Endothelial cell of umbilical vein (primary cell): ENCODE data around the gene GPHA2. TPM values are rescaled to one million over a fixed set of nuclear protein-coding genes. Genes with fewer than 3 reads are reported as not detected.

ENCODE experiments used
- BruUV-seq: library from RNA; stranded (reverse); fragments of 400-500 nt; replicated peaks from 2 replicates; lab custom pipeline; 2021; lab: Mats Ljungman, UMichigan
- CTCF ChIA-PET: fragments of 300-600, 350-600 bp; sonication (Branson Sonifier 250); formaldehyde crosslinking; loops from one replicate; lab custom pipeline; 2021; ENCODE audit warnings: antibody characterized with exemption, inconsistent platforms; lab: Charles Lee
- POLR2A ChIA-PET: fragments of 300-600, 350-600 bp; sonication (Branson Sonifier 250); formaldehyde crosslinking; loops from one replicate; lab custom pipeline; 2021; ENCODE audit warnings: antibody characterized with exemption, inconsistent platforms; lab: Charles Lee
- DNase-seq: peaks from one replicate; pipeline ENCODE4 v3.0.0-alpha.2; 2011; ENCODE audit warnings: low read depth, low spot score
- FAIRE-seq: peaks from 2 replicates; lab custom pipeline; 2011; peaks lifted over from hg19 to GRCh38; lab: Jason Lieb, UNC
- H2AFZ ChIP-seq: 2 replicates; pipeline ENCODE4 v1.6.0; 2012; ENCODE audit warnings: low read depth, low read length, control low read depth, inconsistent platforms
- H3K27ac ChIP-seq: 2 replicates; pipeline ENCODE4 v1.5.1; 2011; ENCODE audit warnings: low read depth, mild to moderate bottlenecking, control low read depth, low read length, moderate library complexity; ENCODE audit not compliant: insufficient read depth
- H3K27me3 ChIP-seq, 2 experiments: 2 replicates each; pipeline versions ENCODE4 v1.6.0 to v1.6.1; 2011; ENCODE audit warnings: low read length in 2 of 2, mixed read lengths in 1 of 2; ENCODE audit not compliant: control insufficient read depth in 2 of 2, insufficient read depth in 2 of 2
- H3K36me3 ChIP-seq, 2 experiments: 2 replicates in 1 of 2; 3 replicates in 1 of 2; pipeline ENCODE4 v1.5.1; 2011; ENCODE audit warnings: low read length in 2 of 2, mild to moderate bottlenecking in 1 of 2, moderate library complexity in 1 of 2; ENCODE audit not compliant: control insufficient read depth in 2 of 2, insufficient read depth in 2 of 2; ENCODE audit errors: extremely low read depth in 1 of 2
- H3K4me1 ChIP-seq: 3 replicates; pipeline ENCODE4 v1.5.1; 2011; ENCODE audit warnings: mild to moderate bottlenecking, low read length; ENCODE audit not compliant: control insufficient read depth, insufficient read depth; ENCODE audit errors: extremely low read depth
- H3K4me2 ChIP-seq: 2 replicates; pipeline ENCODE4 v1.6.1; 2011; ENCODE audit warnings: low read length, control low read depth, mixed read lengths; ENCODE audit not compliant: insufficient read depth
- H3K4me3 ChIP-seq, 3 experiments: fragments of 200-600 bp in 1 of 3; sonication (generic), shearing (Covaris generic) in 1 of 3; replicated peaks in 1 of 3; 2 replicates each; pipeline ENCODE4 v1.5.1; 2011 to 2016; ENCODE audit warnings: control low read depth in 3 of 3, low read length in 3 of 3, mild to moderate bottlenecking in 2 of 3, inconsistent platforms in 1 of 3, low read depth in 1 of 3, moderate library complexity in 1 of 3; ENCODE audit not compliant: insufficient read depth in 1 of 3
- H3K79me2 ChIP-seq: 2 replicates; pipeline ENCODE4 v1.6.0; 2012; ENCODE audit warnings: low read length, inconsistent platforms; ENCODE audit not compliant: control insufficient read depth, insufficient read depth
- H3K9ac ChIP-seq: replicated peaks from 2 replicates; pipeline ENCODE3; 2011; ENCODE audit warnings: low read length, control low read depth; ENCODE audit not compliant: insufficient read depth; ENCODE audit errors: extremely low read depth
- H3K9me1 ChIP-seq: replicated peaks from 3 replicates; pipeline ENCODE4 v1.6.0; 2011; ENCODE audit warnings: mild to moderate bottlenecking, low read length; ENCODE audit not compliant: control insufficient read depth, insufficient read depth; ENCODE audit errors: extremely low read depth
- H3K9me3 ChIP-seq: replicated peaks from 2 replicates; pipeline ENCODE4 v1.5.1; 2012; ENCODE audit warnings: low read length, inconsistent platforms; ENCODE audit not compliant: control insufficient read depth, insufficient read depth
- H4K20me1 ChIP-seq: replicated peaks from 2 replicates; pipeline ENCODE3; 2011; ENCODE audit warnings: mild to moderate bottlenecking, low read length; ENCODE audit not compliant: control insufficient read depth, insufficient read depth; ENCODE audit errors: extremely low read depth
- EZH2 ChIP-seq: IDR thresholded peaks from 2 replicates; pipeline ENCODE4 v1.6.1; 2012; ENCODE audit warnings: borderline replicate concordance, low read depth, mild to moderate bottlenecking, moderate library complexity, low read length, inconsistent platforms; ENCODE audit not compliant: severe bottlenecking
- FOS ChIP-seq: IDR thresholded peaks from 2 replicates; pipeline ENCODE4 v1.6.1; 2011; ENCODE audit warnings: mild to moderate bottlenecking, low read length, moderate library complexity, borderline replicate concordance; ENCODE audit not compliant: insufficient read depth
- GATA2 ChIP-seq: IDR thresholded peaks from 2 replicates; pipeline ENCODE4 v1.7.0; 2011; ENCODE audit warnings: low read depth, mild to moderate bottlenecking, moderate library complexity, mixed read lengths, low read length; ENCODE audit not compliant: insufficient read length, insufficient read depth
- JUN ChIP-seq: IDR thresholded peaks from 2 replicates; pipeline ENCODE4 v1.6.1; 2011; ENCODE audit warnings: borderline replicate concordance, low read depth; ENCODE audit not compliant: insufficient read length, insufficient read depth
- MYC ChIP-seq: IDR thresholded peaks from one replicate; pipeline ENCODE4 v1.6.1; 2011; ENCODE audit warnings: mild to moderate bottlenecking, low read depth, low read length
- POLR2A ChIP-seq: IDR thresholded peaks from 2 replicates; pipeline ENCODE4 v1.6.1; 2012; ENCODE audit warnings: low read depth, mild to moderate bottlenecking, control low read depth, low read length
- POLR2AphosphoS5 ChIP-seq: IDR thresholded peaks from 2 replicates; pipeline ENCODE4 v1.6.1; 2012; ENCODE audit warnings: low read depth, mild to moderate bottlenecking, control low read depth, low read length, moderate library complexity; ENCODE audit not compliant: insufficient read depth
- dilution Hi-C: fragments of 300-500 bp; cut with MboI; formaldehyde crosslinking; loops from one replicate; pipeline ENCODE4 v1.15.0; 2019; ENCODE audit warnings: low sequenced_read_pairs; ENCODE audit not compliant: extremely low pct_ligation_motif_present
- intact Hi-C: fragments of 100-400 bp; cut with micrococcal nuclease; formaldehyde crosslinking; loops from one replicate; pipeline ENCODE4 v1.10.0; 2022
- polyA plus RNA-seq, 4 experiments: library from polyadenylated mRNA; depleted of rRNA in 3 of 4; stranded (reverse) in 3 of 4; unstranded in 1 of 4; fragments of >200 nt; gene quantifications; 2 replicates each; pipeline versions ENCODE4 v1.2.1 to v1.2.3, GENCODE V29; 2011 to 2012; ENCODE audit warnings: missing spikeins in 1 of 4
- total RNA-seq: library from RNA; stranded (reverse); gene quantifications from 2 replicates; pipeline ENCODE4 v1.2.3, GENCODE V29; 2021
- TF ChIP-seq, protein P1 (sequence below), 2 donors: IDR thresholded peaks; 1 replicate in 1 of 2; 2 replicates in 1 of 2; pipeline ENCODE4 v1.5.1; 2011; ENCODE audit warnings: low read length in 2 of 2, mild to moderate bottlenecking in 2 of 2, moderate library complexity in 2 of 2, control low read depth in 1 of 2, inconsistent platforms in 1 of 2, low read depth in 1 of 2; ENCODE audit not compliant: insufficient read depth in 1 of 2; ENCODE audit errors: extremely low read depth in 1 of 2
- TF ChIP-seq, protein P2 (sequence below): IDR thresholded peaks from 2 replicates; pipeline ENCODE4 v1.6.1; 2011; ENCODE audit not compliant: insufficient read depth, insufficient read length

The GPHA2 gene
- total and polyA plus RNA-seq, 2 donors (not counting 3 experiments of a cell fraction or from before 2014, with no cell fraction given) = not detected

DNA sequence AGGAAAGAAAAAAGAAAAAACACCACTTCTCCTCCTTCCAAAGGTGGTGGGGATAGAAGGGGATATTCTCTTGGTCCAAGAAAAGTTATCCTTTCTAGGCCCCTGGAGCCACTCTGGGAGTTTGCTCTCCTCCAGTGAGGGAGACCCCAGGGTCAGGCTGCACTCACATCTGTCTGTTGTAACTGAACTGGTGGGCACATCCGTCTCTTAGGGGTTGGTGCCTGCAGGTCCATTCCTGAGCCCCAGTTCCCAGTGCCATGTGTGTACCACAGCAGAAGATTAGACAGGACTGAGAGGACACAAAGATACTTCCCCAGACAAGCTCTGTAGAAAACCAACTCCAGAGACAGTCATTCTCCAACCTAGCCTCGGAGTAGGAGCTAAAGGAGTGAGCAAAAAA is 15.6 kb downstream of the GPHA2 start:
- H3K9me3 ChIP-seq = no peaks in the 10 kb centered on the region
- peak; percentile 12 for FAIRE-seq
- intact Hi-C loops = no loop called here
- no TSS peak for BruUV-seq
- H3K4me2 ChIP-seq = no peak overlapping the region
- no peak for TF ChIP-seq EZH2
- TF ChIP-seq, protein P1, sequence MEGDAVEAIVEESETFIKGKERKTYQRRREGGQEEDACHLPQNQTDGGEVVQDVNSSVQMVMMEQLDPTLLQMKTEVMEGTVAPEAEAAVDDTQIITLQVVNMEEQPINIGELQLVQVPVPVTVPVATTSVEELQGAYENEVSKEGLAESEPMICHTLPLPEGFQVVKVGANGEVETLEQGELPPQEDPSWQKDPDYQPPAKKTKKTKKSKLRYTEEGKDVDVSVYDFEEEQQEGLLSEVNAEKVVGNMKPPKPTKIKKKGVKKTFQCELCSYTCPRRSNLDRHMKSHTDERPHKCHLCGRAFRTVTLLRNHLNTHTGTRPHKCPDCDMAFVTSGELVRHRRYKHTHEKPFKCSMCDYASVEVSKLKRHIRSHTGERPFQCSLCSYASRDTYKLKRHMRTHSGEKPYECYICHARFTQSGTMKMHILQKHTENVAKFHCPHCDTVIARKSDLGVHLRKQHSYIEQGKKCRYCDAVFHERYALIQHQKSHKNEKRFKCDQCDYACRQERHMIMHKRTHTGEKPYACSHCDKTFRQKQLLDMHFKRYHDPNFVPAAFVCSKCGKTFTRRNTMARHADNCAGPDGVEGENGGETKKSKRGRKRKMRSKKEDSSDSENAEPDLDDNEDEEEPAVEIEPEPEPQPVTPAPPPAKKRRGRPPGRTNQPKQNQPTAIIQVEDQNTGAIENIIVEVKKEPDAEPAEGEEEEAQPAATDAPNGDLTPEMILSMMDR (IDR thresholded peaks at IDR 0.05; ENCODE audit: extremely low read depth in 1 of 2, insufficient read depth in 1 of 2, low read depth in 1 of 2, low read length in 2 of 2) = no peak
- TF ChIP-seq POLR2A = no peak
- TF ChIP-seq FOS = no peak
- no peak for TF ChIP-seq MYC
- TF ChIP-seq JUN = no peak
- no peaks in the 10 kb centered on the region for H3K9me1 ChIP-seq
- CTCF ChIA-PET = interaction anchor here (1.4 to 5.6 kb wide), 3 partner anchors 24 to 76 kb away, joined by 4 to 34 read pairs (median 8); partner anchors contain the start of gene BATF2
- peaks cover 15% of the 10 kb centered on the region for H3K4me1 ChIP-seq
- peaks cover 7% of the 10 kb centered on the region for H3K79me2 ChIP-seq
- dilution Hi-C loops = no loop called here
- H3K27me3 ChIP-seq = no peaks in the 10 kb centered on the region
- H3K27ac ChIP-seq = no peak overlapping the region
- H3K9ac ChIP-seq = no peak overlapping the region
- no peaks in the 10 kb centered on the region for H3K36me3 ChIP-seq
- POLR2A ChIA-PET = no interaction called here
- H3K4me3 ChIP-seq = no peak overlapping the region
- DNase-seq = no peak
- H2AFZ ChIP-seq = no peak overlapping the region
- no peaks in the 10 kb centered on the region for H4K20me1 ChIP-seq

DNA sequence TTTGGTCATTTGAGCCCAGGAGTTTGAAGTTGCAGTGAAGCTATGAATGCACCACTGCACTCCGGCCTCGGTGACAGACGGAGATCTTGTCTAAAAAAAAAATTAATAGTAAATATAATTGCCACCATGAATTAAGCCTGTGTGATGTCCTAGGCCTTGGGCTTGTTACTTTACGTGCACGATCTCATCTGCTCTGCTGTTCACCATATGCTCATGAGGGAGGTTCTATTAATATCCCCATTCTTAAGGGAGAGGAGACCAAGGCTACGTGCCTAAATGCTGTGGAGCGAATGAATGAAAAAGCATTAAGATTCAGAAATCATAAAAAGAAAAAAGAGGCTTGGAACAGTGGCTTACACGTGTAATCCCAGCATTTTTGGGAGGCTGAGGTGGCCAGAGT is 16.1 kb downstream of the GPHA2 start:
- H3K4me1 ChIP-seq = peaks cover 15% of the 10 kb centered on the region
- no peak overlapping the region for H3K4me3 ChIP-seq
- no TSS peak for BruUV-seq
- no peak overlapping the region for H3K4me2 ChIP-seq
- dilution Hi-C loops = no loop called here
- no peak overlapping the region for H3K9ac ChIP-seq
- no peaks in the 10 kb centered on the region for H3K36me3 ChIP-seq
- H3K9me1 ChIP-seq = no peaks in the 10 kb centered on the region
- intact Hi-C loops = loop anchor here (5.0 kb wide), 2 partner anchors 53 to 193 kb away; partner anchors contain the start of genes MAJIN and TM7SF2
- H3K9me3 ChIP-seq = no peaks in the 10 kb centered on the region
- no peaks in the 10 kb centered on the region for H4K20me1 ChIP-seq
- H3K79me2 ChIP-seq = peaks cover 7% of the 10 kb centered on the region
- POLR2A ChIA-PET = no interaction called here
- CTCF ChIA-PET = interaction anchor here (1.0 to 5.6 kb wide), 4 partner anchors 23 to 77 kb away, joined by 3 to 34 read pairs (median 6); partner anchors contain the start of gene BATF2
- FAIRE-seq (no peak), DNase-seq (no peak)
- no peaks in the 10 kb centered on the region for H3K27me3 ChIP-seq
- H2AFZ ChIP-seq = no peak overlapping the region
- no peak overlapping the region for H3K27ac ChIP-seq
- TF ChIP-seq, protein P2, sequence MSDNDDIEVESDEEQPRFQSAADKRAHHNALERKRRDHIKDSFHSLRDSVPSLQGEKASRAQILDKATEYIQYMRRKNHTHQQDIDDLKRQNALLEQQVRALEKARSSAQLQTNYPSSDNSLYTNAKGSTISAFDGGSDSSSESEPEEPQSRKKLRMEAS = no peak
- TF ChIP-seq MYC = no peak
- TF ChIP-seq, protein P1 (IDR thresholded peaks at IDR 0.05; ENCODE audit: extremely low read depth in 1 of 2, insufficient read depth in 1 of 2, low read depth in 1 of 2, low read length in 2 of 2) = no peak
- no peak for TF ChIP-seq POLR2A
- no peak for TF ChIP-seq JUN
- TF ChIP-seq FOS = no peak
- TF ChIP-seq EZH2 = no peak
- TF ChIP-seq GATA2 = no peak
- TF ChIP-seq POLR2AphosphoS5 = no peak
